Gastrocnemius medialis (tissue), 4 donors: ENCODE results near the gene CCM2L.

Experiments
- CTCF ChIP-seq, 5 experiments: fragments of 450-650 bp in 3 of 5; fragments of 200-600 bp in 2 of 5; sonication (generic) in 2 of 5; IDR thresholded peaks in 4 of 5; conservative IDR thresholded peaks in 1 of 5; 1 replicate in 4 of 5; 2 replicates in 1 of 5; pipeline ENCODE4 v1.5.1; 2016 to 2019; ENCODE audit warnings: antibody characterized with exemption in 5 of 5, mild to moderate bottlenecking in 3 of 5, moderate library complexity in 3 of 5
- POLR2A ChIP-seq, 2 donors: fragments of 450-650 bp; IDR thresholded peaks; one replicate each; pipeline ENCODE4 v1.6.1; 2017; ENCODE audit warnings: antibody characterized with exemption in 2 of 2, mild to moderate bottlenecking in 2 of 2, moderate library complexity in 2 of 2

- no peak for TF ChIP-seq CTCF (IDR thresholded peaks at IDR 0.05 in 4 of 5, conservative IDR thresholded peaks at IDR 0.05 in 1 of 5)
- TF ChIP-seq POLR2A (IDR thresholded peaks at IDR 0.05) = no peak
These were observed 19.3 kb downstream of the CCM2L start for GRCh38 chr20:32029561-32029960.
